Esophagus muscularis mucosa (tissue), 3 donors: Measurements from ENCODE around the gene EMC7.

ENCODE experiments used
- POLR2A ChIP-seq: fragments of 450-650 bp; IDR thresholded peaks from one replicate; pipeline ENCODE4 v1.6.1; 2017; ENCODE audit warnings: antibody characterized with exemption, moderate library complexity, mild to moderate bottlenecking, low read depth
- TF ChIP-seq, protein P1 (sequence below), 3 experiments: fragments of 200-600 bp in 2 of 3; fragments of 450-650 bp in 1 of 3; sonication (generic) in 2 of 3; IDR thresholded peaks; one replicate each; pipeline ENCODE4 v1.5.1; 2017 to 2019; ENCODE audit warnings: antibody characterized with exemption in 3 of 3, mild to moderate bottlenecking in 2 of 3, moderate library complexity in 1 of 3

DNA sequence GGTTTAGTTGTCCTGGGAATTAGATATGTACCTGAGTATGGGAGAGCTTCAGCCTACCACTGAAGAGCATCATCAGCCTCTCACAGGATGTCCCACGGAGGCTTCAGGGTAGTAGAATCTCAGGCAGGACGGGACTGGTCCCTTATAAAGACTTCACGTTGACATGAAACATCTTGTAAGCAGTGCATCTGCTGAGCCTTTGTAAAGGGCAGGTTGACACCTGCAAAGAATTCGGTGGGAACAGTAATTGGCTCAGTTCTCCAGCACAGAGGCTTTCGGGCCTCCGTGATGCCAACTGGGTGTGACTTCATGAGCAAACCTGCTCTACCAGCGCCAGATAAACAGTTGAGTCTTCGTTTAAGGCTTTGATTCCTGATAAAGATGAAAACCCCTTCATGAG lies 35.7 kb downstream of the EMC7 start:
- TF ChIP-seq, protein P1, sequence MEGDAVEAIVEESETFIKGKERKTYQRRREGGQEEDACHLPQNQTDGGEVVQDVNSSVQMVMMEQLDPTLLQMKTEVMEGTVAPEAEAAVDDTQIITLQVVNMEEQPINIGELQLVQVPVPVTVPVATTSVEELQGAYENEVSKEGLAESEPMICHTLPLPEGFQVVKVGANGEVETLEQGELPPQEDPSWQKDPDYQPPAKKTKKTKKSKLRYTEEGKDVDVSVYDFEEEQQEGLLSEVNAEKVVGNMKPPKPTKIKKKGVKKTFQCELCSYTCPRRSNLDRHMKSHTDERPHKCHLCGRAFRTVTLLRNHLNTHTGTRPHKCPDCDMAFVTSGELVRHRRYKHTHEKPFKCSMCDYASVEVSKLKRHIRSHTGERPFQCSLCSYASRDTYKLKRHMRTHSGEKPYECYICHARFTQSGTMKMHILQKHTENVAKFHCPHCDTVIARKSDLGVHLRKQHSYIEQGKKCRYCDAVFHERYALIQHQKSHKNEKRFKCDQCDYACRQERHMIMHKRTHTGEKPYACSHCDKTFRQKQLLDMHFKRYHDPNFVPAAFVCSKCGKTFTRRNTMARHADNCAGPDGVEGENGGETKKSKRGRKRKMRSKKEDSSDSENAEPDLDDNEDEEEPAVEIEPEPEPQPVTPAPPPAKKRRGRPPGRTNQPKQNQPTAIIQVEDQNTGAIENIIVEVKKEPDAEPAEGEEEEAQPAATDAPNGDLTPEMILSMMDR (IDR thresholded peaks at IDR 0.05) = no peak
- no peak for TF ChIP-seq POLR2A
